DMS153 treated with DMSO at 0.1 percent for 48 hours (cell line): ENCODE data around the gene WBP1L.
"Not testable (repeated sequence)": the region's sequence is repeated elsewhere in the genome, so short reads cannot be mapped to it uniquely, and the experiment has no call there.

Experiments used
- DNase-seq: peaks from one replicate; lab custom pipeline; 2025; ENCODE audit not compliant: unreplicated experiment; lab: John Stamatoyannopoulos, UW

The WBP1L gene

DNA sequence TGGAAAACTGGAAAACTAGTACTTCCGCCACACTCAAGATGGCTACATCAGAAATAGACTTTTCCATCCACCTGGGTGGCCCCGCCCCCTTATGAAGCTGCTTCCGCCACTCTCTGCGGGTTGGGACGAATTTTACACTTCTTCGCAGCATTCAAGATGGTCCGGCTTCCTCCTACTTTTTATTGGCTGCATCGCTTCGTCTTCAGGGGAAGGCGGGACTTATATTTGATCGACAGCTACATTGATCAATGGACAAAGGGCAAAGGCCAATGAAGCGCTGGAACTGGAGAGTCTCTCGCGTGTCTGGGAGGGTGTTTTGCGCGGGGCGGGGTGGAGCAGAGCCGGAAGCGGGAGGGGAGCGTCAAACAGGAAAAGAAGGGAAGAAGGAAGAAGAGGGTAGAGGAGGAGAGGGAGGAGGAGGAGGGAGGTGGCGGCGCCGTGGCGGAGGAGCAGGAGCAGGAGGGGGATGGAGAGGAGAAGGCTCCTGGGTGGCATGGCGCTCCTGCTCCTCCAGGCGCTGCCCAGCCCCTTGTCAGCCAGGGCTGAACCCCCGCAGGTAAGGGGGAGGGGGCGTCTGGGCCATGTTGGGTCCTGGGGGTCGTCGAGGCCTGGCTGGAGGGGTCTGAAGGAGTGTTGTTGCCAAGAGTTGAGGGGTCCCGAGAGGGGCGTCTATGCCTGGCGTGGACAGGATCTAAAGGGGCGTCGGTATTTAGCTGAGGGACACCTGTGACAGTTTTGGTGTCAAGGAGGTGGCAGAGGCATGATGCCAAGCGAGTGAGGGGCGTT is at the start of gene WBP1L:
WBP1L (plus strand) TSS at position 361 of the 786 bp plus-strand sequence; CDS start at position 467, 106 bp downstream.
- DNase-seq = peak; percentile 98

- not testable (repeated sequence) for DNase-seq
Observed at GRCh38 chr10:102695401-102695800, 48.3 kb upstream of the WBP1L start.

DNA sequence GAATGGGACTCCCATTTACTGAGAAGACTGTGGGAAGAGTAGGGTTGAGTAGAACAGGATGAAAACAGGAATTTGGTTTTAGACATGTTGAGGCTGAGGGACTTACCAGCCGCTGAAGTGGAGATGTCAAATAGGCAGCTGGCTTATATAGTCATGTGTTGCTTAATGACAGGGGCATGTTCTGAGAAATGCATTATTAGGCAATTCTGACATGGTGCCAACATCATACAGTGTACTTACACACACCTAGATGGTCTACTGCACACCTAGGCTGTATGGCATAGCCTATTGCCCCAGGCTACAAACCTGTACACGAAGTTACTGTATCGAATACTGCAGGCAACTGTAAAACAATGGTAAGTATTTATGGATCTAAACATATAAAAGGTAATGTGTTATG is 47.0 kb upstream of the WBP1L start:
- DNase-seq = no peak

- DNase-seq = no peak
Observed at GRCh38 chr10:102698894-102699293, 44.9 kb upstream of the WBP1L start.

- no peak for DNase-seq
Observed at GRCh38 chr10:102701272-102701671, 42.5 kb upstream of the WBP1L start.

DNA sequence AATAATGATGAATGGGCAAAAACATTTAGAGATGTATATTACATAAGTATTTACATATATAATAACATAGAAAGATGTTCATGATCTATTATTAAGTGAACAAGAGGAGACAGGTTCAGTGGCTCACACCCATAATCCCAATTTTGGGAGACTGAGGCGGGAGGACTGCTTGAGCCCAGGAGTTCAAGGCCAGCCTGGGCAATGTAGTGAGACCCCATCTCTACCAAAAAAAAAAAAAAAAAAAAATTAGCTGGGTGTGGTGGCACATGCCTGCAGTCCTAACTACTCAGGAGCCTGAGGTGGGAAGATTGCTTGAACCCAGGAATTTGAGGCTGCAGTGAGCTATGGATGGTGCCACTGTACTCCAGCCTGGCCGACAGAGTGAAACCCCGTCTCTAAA is 42.0 kb upstream of the WBP1L start:
- DNase-seq = no peak

DNA sequence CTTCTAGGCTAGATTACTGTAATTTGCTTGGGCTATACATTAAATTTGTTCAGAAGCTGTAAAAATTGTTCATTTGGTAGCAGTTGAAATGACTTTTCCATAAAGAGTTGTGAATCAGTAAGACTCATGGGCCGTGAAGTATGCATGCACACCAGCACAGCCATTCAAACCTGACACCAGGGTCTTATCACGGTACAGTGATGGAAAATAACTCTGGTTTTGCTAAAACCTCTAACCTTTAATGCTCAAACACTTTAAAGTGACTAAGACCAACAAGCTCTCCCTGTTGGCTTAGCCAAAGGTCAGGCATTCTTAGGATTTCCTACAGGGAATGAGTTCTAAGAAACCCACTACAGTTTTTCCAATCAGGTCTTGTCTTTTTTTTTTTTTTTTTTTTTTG is 41.0 kb upstream of the WBP1L start:
- DNase-seq = no peak

DNA sequence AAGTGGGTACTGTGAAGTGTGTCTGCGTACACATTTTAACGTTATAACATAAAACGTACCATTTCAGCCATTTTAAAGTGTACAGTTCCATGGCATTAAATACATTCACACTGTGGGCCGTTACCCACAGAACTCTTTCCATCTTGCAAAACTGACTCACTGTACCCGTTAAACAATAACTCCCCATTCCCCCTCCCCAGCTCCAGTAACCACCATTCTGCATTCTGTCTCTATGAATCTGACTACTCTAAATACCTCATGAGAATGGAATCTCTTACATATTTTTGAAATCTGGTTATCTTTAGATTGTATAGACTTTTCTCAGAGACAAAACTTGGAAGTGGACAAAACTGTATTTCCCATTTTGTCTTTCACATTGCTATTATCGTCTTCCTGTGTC is 38.8 kb upstream of the WBP1L start:
- no peak for DNase-seq

DNA sequence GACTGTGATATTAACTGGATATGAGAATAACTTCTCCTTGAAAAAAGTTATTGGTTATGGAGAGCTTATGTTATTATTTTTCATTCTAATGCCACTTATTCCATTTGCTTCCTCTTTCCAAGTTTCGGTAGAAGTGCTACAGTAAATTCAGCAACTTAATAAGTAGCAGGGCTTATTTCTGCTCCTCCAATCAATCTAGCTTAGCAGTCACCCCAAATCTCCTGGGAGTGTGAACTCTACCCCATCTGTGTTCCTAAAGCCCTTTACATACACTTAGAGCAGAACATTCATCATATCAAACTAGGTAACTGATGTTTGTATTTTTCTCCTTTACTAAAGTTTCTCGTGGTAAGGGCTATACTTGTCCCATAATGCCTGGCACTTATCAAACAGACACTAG is 38.2 kb upstream of the WBP1L start:
- no peak for DNase-seq

DNA sequence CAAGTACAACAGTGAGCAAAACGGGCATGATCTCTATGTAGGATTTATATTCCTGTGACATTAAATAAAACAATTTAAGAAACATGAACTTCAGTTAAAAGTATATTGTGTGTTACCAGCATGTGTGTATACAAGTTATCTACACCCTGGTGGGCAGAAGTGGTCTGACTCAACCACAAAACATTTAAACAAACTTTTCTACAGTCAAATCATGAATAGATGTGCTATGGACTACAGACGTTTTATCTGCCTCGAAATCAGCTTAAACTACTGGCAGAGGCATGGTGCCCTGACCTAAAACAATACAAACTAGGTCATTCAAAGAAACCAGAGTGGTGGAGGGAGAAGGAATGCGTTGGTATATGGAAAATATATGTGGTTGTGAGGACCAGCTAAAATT is 33.1 kb upstream of the WBP1L start:
- DNase-seq = no peak

GRCh38 chr10:102712089-102712488 is 31.7 kb upstream of the WBP1L start:
- DNase-seq = no peak

GRCh38 chr10:102712843-102713538 is 30.8 kb upstream of the WBP1L start:
- no peak for DNase-seq

DNA sequence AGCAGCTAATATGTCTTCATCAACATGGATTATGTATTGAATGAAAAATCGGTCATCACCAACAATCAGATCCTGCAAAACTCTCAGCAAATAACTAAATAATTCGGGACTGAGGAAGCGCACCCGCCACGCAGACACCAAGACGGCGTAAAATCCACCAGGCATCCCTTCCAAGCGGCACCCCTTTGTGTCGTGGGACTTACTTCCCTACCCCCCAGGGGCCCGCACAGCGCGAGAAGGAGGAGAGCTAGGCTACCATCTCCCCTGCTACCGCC is 30.3 kb upstream of the WBP1L start:
- DNase-seq = no peak

DNA sequence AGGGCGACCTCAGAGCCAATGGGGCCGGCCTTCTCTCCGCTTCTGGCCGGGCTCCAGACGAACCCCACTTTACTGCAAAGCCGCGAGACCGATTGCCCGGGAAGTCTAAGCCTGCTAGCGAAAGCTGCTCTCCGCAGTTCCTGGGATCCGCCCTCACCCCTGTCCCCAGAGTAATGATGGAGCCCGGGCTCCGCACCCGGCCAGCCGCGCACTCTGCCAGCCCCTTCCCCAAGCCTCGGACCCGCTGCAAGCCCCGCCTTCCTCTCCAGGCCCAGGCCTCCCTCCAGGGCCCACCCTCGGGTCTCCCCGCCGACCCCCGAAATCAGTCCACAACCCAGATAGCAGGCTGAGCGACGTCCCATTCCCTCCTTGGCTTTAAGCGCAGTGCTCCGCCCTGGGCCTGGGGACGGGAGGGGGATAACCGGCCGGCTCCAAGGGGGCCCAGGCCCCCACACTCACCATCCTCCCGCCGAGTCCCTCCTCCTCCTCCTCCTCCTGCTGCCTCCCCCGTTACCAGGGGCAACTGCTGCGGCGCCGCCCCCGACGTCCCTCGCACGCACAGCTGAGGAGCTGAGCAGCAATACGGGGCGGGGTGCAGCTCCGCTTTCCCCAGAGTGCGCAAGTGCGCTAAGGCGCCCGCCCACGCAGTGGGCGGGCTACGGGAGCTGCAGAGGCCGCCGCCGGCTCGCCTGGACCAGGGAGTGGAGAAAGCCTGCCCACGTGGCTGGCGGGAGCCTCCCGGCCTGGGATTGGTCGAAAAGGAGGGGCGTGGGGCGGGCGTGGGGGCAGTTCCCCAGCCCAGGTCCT is 29.7 kb upstream of the WBP1L start, which contains the start of gene ARL3:
ARL3 (minus strand) TSS at position 584 of the 807 bp plus-strand sequence; CDS start at position 462, 122 bp downstream.
- DNase-seq = peak; percentile 96

GRCh38 chr10:102714621-102715455 is 28.9 kb upstream of the WBP1L start, which contains the start of gene SFXN2:
Gene SFXN2 (plus strand): TSS chr10:102714636. CDS start chr10:102726637, 12,001 bp downstream.
- peak; percentile 22 for DNase-seq

DNA sequence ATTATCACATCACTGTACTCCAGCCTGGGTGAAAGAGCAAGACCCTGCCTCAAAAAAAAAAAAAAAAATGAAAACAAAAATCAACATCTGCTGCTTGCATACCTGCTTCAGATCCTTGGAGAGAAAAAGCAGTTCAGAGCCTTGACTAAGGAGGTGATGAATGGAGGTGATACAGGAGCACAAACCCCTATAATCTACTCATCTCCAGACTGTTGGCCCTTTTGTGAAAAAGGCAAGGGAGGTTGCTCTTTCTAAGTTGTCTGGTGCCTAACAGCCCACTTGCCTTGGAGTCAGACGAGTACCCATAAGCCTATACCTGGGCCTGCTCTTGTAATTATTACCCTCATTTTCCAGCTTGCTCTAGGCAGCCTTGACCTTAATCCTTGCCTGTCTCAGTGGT is 27.9 kb upstream of the WBP1L start:
- DNase-seq = no peak

GRCh38 chr10:102716900-102717565 is 26.7 kb upstream of the WBP1L start:
- not testable (repeated sequence) for DNase-seq

- no peak for DNase-seq
Observed at GRCh38 chr10:102718220-102718619, 25.5 kb upstream of the WBP1L start.

DNA sequence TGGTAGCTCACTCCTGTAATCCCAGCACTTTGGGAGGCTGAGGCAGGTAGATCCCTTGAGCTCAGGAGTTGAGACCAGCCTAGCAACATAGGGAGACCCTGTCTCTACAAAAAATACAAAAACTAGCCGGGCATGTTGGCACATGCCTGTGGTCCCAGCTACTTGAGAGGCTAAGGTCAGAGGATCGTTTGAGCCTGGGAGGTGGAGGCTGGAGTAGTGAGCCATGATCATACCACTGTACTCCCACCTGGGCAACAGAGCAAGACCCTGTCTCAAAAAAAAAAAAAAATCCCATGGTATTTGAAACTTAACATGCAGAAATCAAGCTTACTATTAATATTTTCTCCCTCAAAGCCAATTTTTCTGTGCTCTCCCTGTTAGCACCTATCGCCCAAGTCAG is 23.4 kb upstream of the WBP1L start:
- no peak for DNase-seq

- no peak for DNase-seq
Observed at GRCh38 chr10:102720775-102721301, 22.9 kb upstream of the WBP1L start.
